CD4-positive, alpha-beta T cell treated with Interleukin-1 beta for 1 hour (primary cell): ENCODE results near the gene RMC1.
"Not testable (repeated sequence)": the region's sequence is repeated elsewhere in the genome, so short reads cannot be mapped to it uniquely, and the experiment has no call there.

Experiments used
- DNase-seq, 2 donors: peaks; one replicate each; pipeline ENCODE4 v3.0.0-alpha.2; 2020 to 2022

Gene RMC1

DNA sequence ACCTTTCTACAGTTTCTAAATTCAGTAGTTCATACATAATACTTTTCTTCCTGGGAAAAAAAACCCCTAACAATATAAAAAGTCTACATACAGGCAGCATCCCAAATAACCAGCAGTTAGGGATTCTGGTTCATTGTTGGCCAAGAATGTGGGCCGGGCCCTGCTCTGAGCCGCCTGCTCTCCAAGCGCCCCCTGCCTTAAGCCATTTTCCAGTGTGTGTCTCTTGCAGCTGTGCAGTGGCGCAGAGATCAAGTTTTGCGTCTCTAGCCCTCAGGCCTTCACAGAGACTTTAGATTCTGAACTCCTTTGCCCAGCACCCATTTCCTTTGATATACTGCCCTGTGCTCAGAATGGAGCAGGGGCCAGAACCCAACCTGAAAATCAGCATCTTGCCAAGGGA, 32.9 kb downstream of the RMC1 start:
- no peak for DNase-seq

DNA sequence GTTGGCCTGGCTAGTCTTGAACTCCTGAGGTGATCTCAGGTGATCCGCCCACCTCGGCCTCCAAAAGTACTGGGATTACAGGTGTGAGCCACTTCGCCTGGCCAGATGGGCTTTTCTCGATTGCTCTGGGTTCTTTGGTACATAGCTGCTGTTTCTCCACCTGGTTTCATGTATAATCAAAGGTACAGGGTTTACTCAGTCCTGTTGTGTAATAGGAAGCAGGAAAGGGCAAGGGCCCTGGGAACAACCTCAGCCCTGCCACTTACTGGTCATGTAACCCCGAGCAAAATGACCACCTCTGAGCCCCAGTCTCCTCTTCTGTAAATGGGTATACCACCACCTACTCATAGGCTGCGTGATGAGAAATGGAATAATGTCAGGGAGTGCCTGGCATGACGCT, 34.0 kb downstream of the RMC1 start:
- DNase-seq = no peak

DNA sequence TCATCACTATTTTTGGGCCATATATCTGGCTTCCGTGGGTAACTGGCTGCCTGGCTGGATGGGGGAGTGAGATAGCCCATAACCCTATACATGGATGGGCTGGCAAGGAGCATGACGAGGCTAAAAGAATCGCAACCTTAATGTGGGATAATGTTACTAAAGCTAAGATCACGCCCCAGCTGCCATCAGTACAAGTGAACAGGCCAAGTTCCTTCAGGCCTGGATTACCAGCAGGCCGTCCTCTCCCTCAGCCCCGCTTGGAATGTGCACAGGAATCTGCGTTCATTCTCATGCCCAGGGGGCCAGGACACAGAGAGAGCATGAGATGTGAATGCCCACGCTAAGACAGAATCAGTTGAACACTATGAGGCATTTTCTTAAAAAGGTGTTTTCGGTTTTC, 34.7 kb downstream of the RMC1 start:
- no peak for DNase-seq

DNA sequence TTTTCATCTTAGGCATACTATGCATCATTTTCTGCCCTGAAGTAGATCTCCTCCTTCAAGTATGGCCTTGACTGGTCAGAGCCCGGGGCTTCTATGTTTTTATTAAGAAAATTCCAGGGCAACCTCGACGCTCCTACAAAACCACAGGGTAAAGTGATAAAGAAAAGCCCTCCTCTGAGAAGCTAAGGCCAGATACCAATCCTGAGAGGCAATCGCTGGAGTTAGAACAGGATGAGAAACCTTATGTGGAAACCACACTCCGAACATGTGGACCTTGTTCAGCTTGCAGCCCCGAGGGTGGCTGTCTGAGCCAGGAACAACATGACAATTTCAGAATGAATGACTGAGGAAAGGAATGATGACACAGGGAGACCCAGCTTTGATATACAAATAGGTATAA, 35.6 kb downstream of the RMC1 start:
- no peak for DNase-seq

- no peak for DNase-seq
Measured at GRCh38 chr18:23539296-23539695, 36.0 kb downstream of the RMC1 start.

GRCh38 chr18:23539911-23540525, 36.7 kb downstream of the RMC1 start:
- DNase-seq = no peak

GRCh38 chr18:23540867-23541266, 37.6 kb downstream of the RMC1 start:
- peak; percentile 15 to 36 for DNase-seq

DNA sequence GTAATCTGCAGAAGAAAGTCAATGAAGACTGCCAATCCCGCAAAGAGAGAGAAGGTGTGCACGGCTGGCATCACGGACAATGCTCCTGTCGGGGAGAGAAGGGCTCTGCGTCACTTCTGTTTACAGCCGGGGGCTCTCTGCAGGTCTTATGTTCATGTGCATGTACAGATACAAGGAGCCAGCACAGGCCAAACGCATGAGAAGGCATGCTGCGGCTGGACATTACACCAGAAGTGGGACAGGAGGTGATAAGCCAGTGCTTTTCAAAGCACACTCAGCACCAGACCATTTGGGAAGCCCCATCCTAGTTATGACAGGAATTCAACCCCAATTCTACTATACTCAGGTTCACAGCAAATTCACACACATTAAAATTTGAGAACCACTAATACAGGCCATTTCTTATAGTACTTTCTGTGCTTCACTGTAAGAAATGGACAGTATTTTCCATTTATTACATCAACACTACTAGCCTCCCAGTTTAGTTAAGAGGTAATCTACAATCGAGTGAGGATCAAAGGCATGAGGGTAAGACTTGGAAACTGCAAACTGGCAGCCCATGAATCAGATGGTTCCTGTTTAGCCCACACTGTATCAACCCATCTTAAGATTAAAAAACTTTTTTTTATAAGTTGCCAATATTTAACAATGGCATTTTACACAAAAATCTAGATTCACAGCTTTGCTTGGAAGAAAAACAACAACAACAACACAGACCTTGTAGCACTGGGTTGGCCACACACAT, 38.2 kb downstream of the RMC1 start:
- DNase-seq = no peak

GRCh38 chr18:23542461-23542860, 39.1 kb downstream of the RMC1 start:
- DNase-seq = no peak

GRCh38 chr18:23545247-23545789, 42.0 kb downstream of the RMC1 start:
- DNase-seq = no peak

DNA sequence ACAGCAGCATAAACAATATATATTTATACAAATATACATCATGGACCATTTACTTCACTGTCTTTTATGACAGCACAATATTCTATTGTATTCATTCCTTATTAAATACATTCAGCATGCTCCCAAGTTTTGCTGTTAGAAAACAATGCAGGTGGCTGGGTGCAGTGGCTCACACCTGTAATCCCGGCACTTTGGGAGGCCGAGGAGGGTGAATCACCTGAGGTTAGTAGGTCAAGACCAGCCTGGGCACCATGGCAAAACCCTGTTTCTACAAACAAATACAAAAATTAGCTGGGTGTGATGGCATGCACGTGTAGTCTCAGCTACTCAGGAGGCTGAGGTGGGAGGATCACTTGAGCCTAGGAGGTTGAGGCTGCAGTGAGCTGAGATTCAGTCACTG, 44.0 kb downstream of the RMC1 start:
- DNase-seq = no peak

GRCh38 chr18:23547846-23548245, 44.5 kb downstream of the RMC1 start:
- no peak for DNase-seq

GRCh38 chr18:23548275-23548674, 45.0 kb downstream of the RMC1 start:
- no peak for DNase-seq

- no peak for DNase-seq
Measured at GRCh38 chr18:23548719-23549118, 45.4 kb downstream of the RMC1 start.

DNA sequence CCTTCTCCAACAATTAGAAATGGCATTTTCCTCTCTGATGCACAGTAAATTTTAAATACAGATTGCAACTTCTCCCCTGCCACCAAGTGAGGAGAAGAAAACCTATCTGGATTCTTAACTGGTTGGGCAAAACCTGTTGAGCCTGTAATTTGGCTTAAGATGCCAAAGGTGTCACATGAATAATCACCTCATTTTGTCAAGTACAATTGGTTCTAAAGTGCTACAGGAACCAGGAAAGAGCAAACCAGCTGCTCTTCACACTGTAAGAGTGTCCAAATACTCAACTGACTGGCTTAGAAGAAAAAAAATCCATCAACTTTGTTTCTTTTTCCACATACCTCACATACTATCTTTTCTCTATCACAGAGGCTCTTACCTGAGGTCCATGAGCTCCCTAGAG, 47.6 kb downstream of the RMC1 start:
- DNase-seq = no peak

GRCh38 chr18:23551978-23552377, 48.7 kb downstream of the RMC1 start:
- no peak for DNase-seq

- no peak for DNase-seq
Measured at GRCh38 chr18:23552505-23552904, 49.2 kb downstream of the RMC1 start.

GRCh38 chr18:23553887-23554286, 50.6 kb downstream of the RMC1 start:
- DNase-seq = no peak

DNA sequence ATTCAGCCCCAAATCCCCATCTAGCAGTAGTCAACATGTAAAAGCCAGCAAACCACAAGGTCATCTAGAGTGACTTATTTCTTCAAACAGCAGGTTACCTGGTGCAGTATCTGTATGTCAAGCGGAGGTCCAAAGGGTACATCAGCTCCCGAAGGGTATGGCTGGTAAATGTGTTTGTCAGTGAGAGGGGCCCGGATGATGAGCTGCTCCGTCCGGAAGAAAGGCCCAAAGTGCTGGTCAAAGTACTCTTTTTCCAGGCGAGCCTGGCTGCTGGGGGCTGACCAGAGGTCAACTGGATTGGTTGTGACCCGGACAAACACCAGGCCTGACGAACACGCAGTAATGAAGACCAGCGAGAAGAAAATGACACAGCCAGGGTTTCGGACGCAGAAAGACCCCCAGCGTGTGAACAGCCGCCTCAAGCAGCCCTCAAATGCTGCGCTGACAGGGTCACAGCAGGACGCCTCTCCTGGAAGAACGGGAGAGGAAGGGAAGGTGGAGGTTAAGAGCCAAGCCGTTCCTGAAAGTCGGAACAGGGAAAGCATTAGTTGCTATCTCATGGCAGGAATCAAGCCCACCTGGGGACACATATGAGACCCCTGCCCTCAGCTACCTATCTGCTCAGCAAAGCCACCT, 53.0 kb downstream of the RMC1 start:
- DNase-seq = no peak

DNA sequence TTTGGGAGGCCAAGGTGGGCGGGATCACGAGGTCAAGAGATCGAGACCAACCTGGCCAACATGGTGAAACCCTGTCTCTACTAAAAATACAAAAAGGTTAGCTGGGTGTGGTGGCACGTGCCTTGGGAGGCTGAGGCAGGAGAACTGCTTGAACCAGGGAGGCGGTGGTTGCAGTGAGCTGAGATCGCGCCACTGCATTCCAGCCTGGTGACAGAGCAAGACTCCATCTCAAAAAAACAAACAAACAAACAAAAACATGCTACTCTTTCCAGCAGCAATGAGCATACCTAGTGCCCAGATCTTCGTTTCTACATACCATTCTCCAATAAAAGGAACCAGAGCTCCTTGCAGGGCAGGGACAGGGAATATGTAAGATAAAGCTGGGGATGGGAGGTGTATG, 54.2 kb downstream of the RMC1 start:
- DNase-seq = not testable (repeated sequence)

DNA sequence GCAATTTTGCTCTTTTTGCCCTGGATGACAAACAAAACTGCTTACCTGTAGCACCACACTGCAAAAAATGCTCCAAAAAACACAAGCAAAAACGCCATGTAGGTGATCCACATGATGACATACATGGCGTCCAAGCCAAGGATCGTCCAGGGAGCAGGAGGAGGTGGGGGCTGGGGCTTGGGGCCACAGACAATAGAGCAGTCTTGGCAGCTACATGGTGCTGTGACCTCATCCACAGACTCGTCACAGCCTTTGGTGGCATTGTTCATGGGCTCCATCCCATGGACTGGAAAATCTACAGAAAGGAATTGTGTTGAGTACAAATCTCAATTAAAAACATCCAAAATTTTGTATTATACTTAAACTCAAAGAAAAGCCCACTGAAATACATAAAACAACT, 56.9 kb downstream of the RMC1 start:
- no peak for DNase-seq

- DNase-seq = peak in 1 of 2 donors; percentile 25
Measured at GRCh38 chr18:23563377-23564043, 60.2 kb downstream of the RMC1 start.

- no peak for DNase-seq
Measured at GRCh38 chr18:23565916-23566547, 62.7 kb downstream of the RMC1 start.
